Liver (tissue), 2 donors: Measurements from ENCODE around the gene RBM18.

ENCODE experiments used
- YY1 ChIP-seq: IDR thresholded peaks from 2 replicates; pipeline ENCODE4 v1.6.1; 2016; ENCODE audit warnings: antibody characterized with exemption, mild to moderate bottlenecking
- TF ChIP-seq, protein P1 (sequence below): fragments of 150-350 bp; IDR thresholded peaks from 2 replicates; pipeline ENCODE4 v1.5.1; 2017; ENCODE audit warnings: improper control_type of control experiment, low read depth, low read length; ENCODE audit not compliant: missing input control
- donor health status: healthy.

DNA sequence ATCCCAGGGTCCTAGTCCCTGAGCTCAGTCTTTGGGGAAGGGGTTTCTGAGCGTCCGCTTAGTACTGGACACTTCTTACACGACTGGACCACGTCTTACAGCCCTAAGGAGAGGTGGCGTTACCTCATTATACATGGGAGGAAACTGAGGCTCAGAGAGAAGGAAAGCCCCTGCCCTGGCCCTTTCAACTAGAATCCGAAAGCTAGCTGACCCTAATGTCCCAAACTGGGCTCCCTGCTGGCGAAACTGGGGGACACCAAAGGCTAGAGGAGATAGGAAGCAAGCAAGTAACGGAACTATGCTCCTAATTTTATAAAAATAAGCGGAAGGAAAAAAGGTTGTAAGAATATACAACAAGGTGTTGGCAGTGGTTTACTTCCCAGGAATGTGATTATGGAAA is 50.1 kb downstream of the RBM18 start:
- TF ChIP-seq, protein P1, sequence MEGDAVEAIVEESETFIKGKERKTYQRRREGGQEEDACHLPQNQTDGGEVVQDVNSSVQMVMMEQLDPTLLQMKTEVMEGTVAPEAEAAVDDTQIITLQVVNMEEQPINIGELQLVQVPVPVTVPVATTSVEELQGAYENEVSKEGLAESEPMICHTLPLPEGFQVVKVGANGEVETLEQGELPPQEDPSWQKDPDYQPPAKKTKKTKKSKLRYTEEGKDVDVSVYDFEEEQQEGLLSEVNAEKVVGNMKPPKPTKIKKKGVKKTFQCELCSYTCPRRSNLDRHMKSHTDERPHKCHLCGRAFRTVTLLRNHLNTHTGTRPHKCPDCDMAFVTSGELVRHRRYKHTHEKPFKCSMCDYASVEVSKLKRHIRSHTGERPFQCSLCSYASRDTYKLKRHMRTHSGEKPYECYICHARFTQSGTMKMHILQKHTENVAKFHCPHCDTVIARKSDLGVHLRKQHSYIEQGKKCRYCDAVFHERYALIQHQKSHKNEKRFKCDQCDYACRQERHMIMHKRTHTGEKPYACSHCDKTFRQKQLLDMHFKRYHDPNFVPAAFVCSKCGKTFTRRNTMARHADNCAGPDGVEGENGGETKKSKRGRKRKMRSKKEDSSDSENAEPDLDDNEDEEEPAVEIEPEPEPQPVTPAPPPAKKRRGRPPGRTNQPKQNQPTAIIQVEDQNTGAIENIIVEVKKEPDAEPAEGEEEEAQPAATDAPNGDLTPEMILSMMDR = no peak
- TF ChIP-seq YY1 = no peak
